HG03066 (cell line): Measurements from ENCODE around the gene CEACAM4.
"Not testable (repeated sequence)": the region's sequence is repeated elsewhere in the genome, so short reads cannot be mapped to it uniquely, and the experiment has no call there.

Experiments used
- ATAC-seq: cut with Tn5 transposase; IDR thresholded peaks from one replicate; pipeline ENCODE4 v1.9.1; 2021; ENCODE audit warnings: low read depth; ENCODE audit not compliant: unreplicated experiment

CEACAM4 gene

DNA sequence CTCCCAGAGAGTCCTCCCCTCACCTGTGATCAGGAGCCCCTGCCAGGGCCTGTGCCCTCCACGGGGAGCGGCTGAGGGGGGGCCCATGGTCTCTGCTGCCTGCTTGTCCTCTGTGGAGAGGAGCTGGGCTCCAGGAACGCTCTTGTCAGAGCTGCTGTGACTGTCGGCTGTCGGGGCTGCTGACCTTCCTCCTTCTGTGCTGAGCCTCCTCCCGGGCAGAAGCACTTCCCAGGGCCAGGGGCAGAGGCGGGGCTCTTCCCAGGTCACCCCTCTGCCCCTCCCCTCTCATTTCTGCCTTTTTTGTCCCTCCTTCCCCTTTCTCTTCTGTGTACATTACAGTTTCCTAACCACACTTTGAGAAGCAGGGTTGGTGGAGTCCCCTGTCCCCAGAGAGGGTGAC, at the start of gene CEACAM4:
Gene CEACAM4 (minus strand): TSS at position 198 of the 400 bp plus-strand sequence. CDS start 111 bp downstream, at position 87.
- ATAC-seq: no peak

DNA sequence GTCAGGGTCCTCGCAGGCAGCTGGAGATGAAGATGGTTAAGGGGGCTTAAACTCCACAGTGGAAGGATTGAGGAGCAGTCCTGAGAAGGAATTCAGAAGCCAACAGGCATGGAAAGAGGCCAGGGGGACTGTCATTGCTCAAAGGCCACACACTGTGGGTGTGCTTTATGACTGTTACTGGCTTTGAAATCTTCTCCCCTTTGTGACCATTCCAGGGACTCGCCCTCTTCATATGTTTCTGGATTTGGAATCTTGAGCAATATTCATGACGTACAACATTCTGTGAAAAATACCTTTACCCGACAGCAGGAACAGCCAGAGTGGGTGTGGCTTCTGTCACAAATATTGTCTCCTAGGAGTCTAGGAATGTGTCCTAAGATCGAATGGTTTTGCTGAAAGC, 44.6 kb upstream of the CEACAM4 start:
- ATAC-seq: no peak

DNA sequence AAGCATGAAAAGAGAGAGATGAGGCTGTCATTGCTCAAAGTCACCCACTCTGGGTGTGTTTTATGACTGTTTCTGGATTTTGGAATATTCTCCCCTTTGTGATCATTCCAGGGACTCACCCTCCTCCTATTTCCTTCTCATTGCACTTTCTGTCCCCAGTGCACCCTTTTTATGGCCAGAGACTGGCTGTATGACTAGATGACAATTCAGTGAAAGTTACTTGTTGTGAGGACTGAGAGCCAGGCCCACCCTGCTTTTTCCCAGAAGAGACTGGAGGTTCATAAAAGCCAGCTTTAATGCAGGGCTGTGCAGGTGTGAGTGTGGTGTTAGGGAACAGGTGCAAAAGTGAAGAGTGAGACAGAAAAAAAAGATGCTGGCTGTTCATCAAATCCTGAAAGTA, 43.9 kb upstream of the CEACAM4 start:
- no peak for ATAC-seq

- no peak for ATAC-seq
Measured at GRCh38 chr19:41668315-41668714, 41.4 kb upstream of the CEACAM4 start.

- ATAC-seq: no peak
Measured at GRCh38 chr19:41666075-41666474, 39.2 kb upstream of the CEACAM4 start.

GRCh38 chr19:41657157-41657556, 30.3 kb upstream of the CEACAM4 start:
- no peak for ATAC-seq

DNA sequence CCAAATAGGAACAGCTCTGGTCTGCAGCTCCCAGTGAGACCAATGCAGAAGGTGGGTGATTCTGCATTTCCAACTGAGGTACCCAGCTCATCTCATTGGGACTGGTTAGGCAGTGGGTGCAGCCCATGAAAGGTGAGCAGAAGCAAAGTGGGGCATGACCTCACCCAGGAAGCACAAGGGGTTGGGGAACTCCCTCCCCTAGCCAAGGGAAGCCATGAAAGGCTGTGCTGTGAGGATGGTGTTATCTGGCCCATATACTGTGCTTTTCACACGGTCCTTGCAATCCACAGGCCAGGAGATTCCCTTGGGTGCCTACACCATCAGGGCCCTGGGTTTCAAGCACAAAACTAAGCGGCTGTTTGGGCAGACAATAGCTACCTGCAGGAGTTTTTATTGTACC, 29.9 kb upstream of the CEACAM4 start:
- ATAC-seq: not testable (repeated sequence)

GRCh38 chr19:41652250-41652649, 25.4 kb upstream of the CEACAM4 start:
- no peak for ATAC-seq

- no peak for ATAC-seq
Measured at GRCh38 chr19:41649827-41650226, 23.0 kb upstream of the CEACAM4 start.

- ATAC-seq: no peak
Measured at GRCh38 chr19:41646589-41647204, 19.8 kb upstream of the CEACAM4 start.

- no peak for ATAC-seq
Measured at GRCh38 chr19:41641879-41642485, 15.1 kb upstream of the CEACAM4 start.

DNA sequence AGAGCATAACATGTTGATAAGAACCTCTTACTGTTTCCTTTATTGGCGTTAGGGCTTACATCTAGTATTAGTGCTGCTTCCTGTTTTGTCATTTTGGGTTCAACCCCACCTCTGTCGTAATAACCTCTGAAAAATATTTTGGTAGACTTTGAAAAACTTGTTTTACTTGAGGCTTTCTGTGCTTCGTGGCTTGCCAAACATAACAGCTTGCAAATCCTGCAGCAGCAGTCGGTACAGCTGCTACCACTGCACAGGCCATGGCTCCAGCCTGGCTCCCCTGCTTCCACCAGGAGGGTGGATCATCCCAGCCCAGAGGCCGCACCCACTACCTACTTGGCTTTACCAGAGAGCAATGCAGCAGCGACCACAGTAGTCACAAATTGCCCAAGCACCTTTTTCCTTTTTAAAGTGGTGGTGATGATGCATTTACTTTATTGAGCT, 11.8 kb upstream of the CEACAM4 start:
- no peak for ATAC-seq

- ATAC-seq: no peak
Measured at GRCh38 chr19:41637484-41637883, 10.6 kb upstream of the CEACAM4 start.

DNA sequence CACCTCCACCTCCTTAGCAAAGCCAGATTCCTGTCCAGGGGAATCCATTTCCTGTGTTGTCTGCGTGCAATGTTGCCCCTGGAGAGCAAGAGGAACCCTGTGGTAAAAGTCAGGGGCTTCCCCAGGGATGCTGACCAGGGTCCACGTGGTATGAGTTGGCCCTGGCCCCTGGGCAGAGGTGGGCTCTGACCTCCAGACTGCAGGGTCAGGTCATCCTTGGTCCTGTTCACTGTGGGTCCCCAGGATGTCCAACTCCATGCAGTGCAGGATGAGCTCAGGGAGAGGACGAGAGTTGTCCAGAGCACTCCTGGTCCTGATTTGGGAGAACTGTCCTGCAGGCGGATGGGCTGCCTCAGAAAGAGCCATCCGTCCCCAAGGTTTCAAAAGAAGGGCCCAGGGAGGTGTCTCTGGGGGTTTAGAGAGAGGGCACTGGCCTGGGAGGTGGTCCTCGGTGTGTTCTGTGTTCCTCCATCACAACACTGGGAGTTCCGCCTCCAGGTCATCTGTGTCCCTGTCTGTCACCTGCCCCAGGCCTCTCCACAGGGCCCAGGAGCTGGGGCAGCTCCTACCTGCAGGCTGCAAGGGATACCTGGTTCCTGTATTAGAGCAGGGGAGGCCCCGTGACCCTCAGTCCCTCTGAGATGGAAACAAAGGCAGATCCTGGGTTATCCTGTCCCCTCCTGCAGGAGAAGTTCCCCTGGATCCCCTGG, 1.2 kb upstream of the CEACAM4 start:
- no peak for ATAC-seq

DNA sequence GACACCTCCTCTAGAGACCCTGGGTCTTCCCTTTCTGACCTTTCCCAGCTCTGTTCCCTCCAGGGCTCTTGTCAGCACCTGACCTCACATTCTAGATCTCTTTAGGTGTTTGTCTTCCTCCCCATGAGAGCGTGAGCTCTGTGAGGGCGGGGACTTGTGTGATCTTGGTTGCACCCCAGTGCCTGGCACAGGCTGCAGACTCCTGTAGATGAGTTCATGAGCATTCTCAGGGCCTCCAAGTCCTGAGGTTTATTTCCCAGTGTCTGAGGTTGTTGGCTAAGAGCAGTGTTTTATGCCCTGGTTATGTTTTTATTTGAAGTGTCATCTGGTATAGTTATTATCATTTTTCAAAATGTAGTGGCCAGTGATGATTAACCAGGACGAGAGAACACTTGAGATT, 596 bp downstream of the CEACAM4 start:
- no peak for ATAC-seq

GRCh38 chr19:41624937-41625336, 1.9 kb downstream of the CEACAM4 start:
- ATAC-seq: no peak

DNA sequence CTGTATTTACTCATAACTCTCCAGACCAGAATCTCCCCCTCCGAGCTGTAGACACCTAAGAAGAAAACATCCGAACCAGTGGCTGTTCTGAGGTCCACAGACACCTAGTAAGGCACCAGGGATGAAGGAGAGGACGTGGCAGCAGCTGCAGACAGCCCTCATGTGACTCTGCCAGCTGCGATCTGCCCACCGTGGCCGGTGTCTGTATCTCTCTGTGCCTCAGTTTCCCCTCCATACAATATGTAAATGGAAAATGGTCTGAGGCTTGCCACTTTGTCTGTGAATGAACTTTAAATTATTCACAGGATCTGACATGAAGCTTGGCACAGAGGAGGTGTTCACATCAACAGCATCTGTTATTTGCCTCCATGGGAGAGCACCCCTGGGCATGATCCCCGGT, 2.4 kb downstream of the CEACAM4 start:
- ATAC-seq: no peak

DNA sequence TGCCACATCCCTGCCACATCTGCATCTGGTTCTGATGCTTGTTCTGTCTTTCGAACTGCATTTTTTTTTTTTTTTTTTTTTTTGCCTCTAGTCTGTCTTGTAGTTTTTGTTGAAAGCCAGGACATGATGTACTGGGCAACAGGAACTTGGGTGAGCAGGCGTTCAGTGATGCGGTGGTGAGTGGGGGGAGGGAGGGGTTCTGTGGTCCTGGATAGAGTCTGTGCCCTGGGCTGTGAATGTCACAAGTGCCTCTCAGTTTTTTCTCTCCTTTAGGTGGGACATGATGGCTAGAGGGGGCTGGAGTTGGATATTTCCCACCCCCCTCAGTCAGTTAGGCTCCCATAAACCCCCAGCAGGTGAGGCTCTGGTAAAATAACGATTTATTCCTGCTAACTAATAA, 3.5 kb downstream of the CEACAM4 start:
- no peak for ATAC-seq

GRCh38 chr19:41621654-41622053, 5.2 kb downstream of the CEACAM4 start:
- ATAC-seq: no peak

DNA sequence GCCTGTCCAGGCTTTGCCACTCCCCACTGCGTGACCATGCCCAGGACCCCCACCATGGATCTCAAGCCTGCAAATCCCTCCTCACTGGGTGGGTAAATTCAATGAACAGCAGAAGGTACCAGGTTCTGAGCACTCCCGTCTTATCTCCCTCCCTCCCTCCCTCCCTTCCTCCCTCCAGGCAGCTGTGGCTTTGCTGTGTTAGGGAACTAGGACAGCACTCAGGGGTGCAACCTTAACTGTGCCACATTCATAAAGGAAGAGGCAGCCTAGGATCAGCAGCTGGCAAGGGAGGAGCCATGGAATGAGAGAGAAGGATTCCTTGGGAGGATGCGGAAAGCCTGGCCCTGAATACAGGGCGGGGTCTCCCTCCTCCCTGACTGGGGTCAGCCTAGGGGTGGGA, 5.6 kb downstream of the CEACAM4 start:
- no peak for ATAC-seq

DNA sequence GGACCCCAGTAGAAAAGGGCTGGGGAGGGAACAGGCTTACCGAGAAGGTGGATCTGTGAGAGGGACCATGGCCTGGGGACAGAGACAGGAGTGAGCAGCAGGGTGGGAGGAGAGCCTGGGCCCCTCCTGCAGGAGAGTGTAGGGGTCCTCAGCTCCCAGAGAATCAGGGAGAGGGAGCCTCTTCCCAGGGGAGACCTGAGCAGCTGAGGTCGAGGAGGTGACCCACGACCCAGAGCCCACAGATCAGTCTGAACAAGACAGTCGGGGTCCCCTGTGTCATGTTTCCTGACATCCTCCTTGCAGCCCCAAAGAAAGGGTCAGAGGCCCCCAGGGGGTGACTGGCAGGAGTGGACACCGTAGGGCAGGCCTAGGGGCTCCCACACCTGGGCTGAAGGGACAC, 6.7 kb downstream of the CEACAM4 start:
- ATAC-seq: no peak

DNA sequence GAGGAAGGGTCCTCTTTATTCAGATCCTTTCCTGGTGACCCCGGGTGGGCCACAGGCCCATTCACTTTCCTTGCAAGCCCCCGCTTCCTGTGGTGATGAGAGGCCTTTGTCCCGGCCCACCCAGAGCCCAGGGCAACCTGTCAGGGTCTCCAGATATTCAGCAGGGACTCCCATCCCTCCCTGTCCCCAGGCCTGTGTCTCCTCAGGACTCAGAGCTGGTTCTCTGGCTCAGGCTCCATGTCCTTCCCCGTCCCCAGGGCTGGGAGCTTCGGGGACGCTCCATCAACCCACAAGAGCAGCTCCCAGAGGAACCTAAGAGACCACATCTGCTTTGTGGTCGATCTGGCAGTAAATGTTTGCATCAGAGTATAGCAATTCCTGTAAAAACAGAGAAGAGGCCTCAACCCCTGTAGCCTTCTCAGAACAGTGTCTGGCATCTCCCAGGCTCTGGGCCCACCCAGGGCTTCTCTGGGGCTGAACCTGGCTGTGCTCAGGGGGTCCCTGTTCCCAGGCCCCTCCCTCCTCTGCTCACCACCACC, 7.8 kb downstream of the CEACAM4 start:
- ATAC-seq: no peak
